ENCODE data around the gene CCDC197. TPM values are rescaled to one million over a fixed set of nuclear protein-coding genes. Genes with fewer than 3 reads are reported as not detected.
A peak's percentile ranks its signal among the peaks of the same experiment; 100 is the strongest.

Gene CCDC197
- total RNA-seq, 1 donor from 2014 or later, result not detected

DNA sequence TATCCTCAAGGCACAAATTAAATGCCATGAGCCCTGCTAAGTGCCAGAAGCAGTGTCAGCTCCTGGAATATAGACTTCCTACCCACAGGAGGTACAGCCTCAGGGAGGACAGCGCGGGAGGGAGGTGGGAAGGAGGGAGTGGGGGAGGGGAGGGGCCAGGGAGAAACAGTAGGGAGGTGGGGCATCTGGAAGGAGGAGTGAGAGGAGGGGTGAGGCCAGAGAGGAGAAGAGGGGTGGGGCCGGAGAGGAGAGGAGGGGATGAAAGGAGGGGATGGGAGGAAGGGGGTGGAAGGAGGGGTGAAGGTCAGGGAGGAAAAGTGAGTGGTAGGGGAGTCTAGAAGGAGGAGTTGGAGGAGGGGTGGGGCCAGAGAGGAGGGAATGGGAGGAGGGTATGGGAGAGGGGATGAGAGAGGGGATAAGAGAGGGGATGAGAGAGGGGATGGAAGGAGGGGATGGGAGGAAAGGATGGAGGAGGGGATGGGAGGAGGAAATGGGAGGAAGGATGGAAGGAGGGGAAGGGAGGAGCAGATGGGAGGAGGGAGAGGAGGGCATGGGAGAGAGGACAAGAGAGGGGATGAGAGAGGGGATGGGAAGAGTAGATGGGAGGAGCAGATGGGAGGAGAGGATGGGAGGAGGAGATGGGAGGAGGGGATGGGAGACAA, 9.2 kb upstream of the CCDC197 start:
- Histone ChIP-seq H3K4me1 (no peaks in the 10 kb centered on the region), H3K36me3 (no peaks in the 10 kb centered on the region), H3K4me3 (no peak overlapping the region), H3K27ac (no peak overlapping the region), H3K27me3 (no peaks in the 10 kb centered on the region), H3K9me3 (no peaks in the 10 kb centered on the region)
- DNase-seq, result no peak
- intact Hi-C loops (cut with DNase I), result no loop called here
- no peak for ATAC-seq
- TF ChIP-seq CTCF (IDR thresholded peaks at IDR 0.05), result no peak

DNA sequence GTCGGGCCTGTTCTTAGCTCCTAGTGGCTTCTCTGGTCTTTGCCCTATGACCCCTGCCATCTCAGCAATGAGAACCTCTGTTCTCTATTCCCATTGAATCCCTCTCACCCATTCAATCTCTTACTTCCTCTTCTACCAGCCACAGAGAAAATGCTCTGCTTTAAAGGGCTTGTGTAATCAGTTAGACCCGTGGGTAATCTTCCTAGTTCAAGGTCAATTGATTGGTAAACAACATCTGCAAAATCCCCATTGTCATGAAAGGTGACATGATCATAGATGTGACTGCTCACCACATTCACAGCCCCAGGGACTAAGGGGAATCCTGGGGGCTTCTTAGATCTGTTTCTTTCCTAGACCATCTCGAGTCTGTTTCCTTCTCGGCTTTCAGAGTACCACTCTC, 7.2 kb upstream of the CCDC197 start:
- ATAC-seq (peak; percentile 39), DNase-seq (no peak)
- Histone ChIP-seq H3K4me1 (no peaks in the 10 kb centered on the region), H3K9me3 (no peaks in the 10 kb centered on the region), H3K27me3 (no peaks in the 10 kb centered on the region), H3K27ac (no peak overlapping the region), H3K36me3 (no peaks in the 10 kb centered on the region), H3K4me3 (no peak overlapping the region)
- intact Hi-C loops (cut with DNase I), result no loop called here
- TF ChIP-seq CTCF (IDR thresholded peaks at IDR 0.05), result no peak

DNA sequence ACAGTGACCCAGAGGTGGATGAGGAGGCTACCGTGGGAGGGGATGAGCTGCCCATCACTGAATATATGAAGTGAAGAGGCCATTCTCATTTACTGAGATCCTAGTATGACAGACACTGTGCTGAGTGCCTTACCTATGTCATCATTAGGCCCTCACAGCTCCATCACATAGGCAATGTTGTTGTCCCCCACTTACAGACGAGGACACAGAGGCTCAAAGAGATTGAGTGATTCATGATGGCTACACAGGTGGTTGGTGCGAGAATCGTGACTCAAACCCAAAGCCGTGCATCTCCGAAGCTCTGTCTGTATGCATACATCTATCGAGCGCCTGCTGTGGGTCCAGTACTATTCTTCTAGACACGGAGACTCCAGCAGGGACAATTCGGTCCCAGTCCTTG, 5.9 kb upstream of the CCDC197 start:
- no peaks in the 10 kb centered on the region for H3K27me3 ChIP-seq
- no peak for TF ChIP-seq CTCF (IDR thresholded peaks at IDR 0.05)

GRCh38 chr14:93991649-93992048, 5.5 kb upstream of the CCDC197 start:
- intact Hi-C loops (cut with DNase I), result no loop called here
- no peak for DNase-seq
- Histone ChIP-seq H3K4me3 (no peak overlapping the region), H3K27me3 (no peaks in the 10 kb centered on the region), H3K36me3 (no peaks in the 10 kb centered on the region), H3K4me1 (no peaks in the 10 kb centered on the region), H3K27ac (no peak overlapping the region), H3K9me3 (no peaks in the 10 kb centered on the region)
- ATAC-seq, result no peak
- no peak for TF ChIP-seq CTCF (IDR thresholded peaks at IDR 0.05)

More for the DNA sequence above, 5.9 kb upstream of the CCDC197 start:
- no peak overlapping the region for H3K4me3 ChIP-seq
- intact Hi-C loops (cut with DNase I), result no loop called here
- no peaks in the 10 kb centered on the region for H3K36me3 ChIP-seq
- no peaks in the 10 kb centered on the region for H3K4me1 ChIP-seq
- ATAC-seq, result no peak
- H3K9me3 ChIP-seq, result no peaks in the 10 kb centered on the region
- no peak for DNase-seq
- H3K27ac ChIP-seq, result no peak overlapping the region

DNA sequence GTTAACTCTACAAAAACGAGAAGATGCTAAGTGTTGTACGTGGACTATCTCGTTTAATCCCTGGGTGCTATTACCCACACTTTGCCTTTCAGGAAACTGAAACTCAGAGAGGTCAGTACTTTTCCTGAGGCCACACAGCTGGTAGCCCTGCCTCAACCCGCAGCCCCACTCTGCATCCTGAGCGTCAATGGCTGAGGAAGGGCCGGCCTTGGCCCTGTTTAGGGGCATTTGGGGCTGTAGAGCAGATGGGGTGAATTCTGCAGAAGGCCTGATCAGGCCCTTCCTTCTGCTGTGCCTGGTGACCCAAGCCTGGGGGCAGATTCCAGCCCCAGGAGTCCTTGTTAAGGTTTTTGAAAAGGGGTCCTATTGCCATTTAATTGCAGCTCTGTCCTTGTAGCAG, 3.7 kb upstream of the CCDC197 start:
- no peak overlapping the region for H3K4me3 ChIP-seq
- no peaks in the 10 kb centered on the region for H3K36me3 ChIP-seq
- no peaks in the 10 kb centered on the region for H3K4me1 ChIP-seq
- no peak for DNase-seq
- no peak for TF ChIP-seq CTCF (IDR thresholded peaks at IDR 0.05)
- intact Hi-C loops (cut with DNase I), result no loop called here
- H3K9me3 ChIP-seq, result no peaks in the 10 kb centered on the region
- no peak for ATAC-seq
- H3K27ac ChIP-seq, result no peak overlapping the region
- no peaks in the 10 kb centered on the region for H3K27me3 ChIP-seq

Measured in upper lobe of right lung (tissue), 1 donor.